GM12878 (cell line): ENCODE measurements around the gene TRIM71. TPM values are rescaled to one million over a fixed set of nuclear protein-coding genes. Genes with fewer than 3 reads are reported as not detected.

Experiments used
- ATAC-seq: fragments of 200-7000 bp; cut with Tn5 transposase; 3 replicates; pipeline ENCODE4 v1.9.1; 2020; ENCODE audit warnings: mild to moderate bottlenecking, moderate library complexity
- BruUV-seq: library from RNA; stranded (reverse); fragments of 400-500 nt; replicated peaks from 2 replicates; lab custom pipeline; 2021; lab: Mats Ljungman, UMichigan
- CTCF ChIA-PET: fragments of 300-600 bp; sonication (Branson Sonifier 250); formaldehyde crosslinking; extraction: SDS; loops from one replicate; lab custom pipeline; 2021; ENCODE audit warnings: inconsistent platforms; lab: Yijun Ruan, JAX
- POLR2A ChIA-PET: fragments of 350-600 bp; formaldehyde crosslinking; extraction: SDS; loops from one replicate; lab custom pipeline; 2021; ENCODE audit warnings: inconsistent platforms; lab: Charles Lee
- RAD21 ChIA-PET: fragments of 300-600 bp; sonication (Branson Sonifier 250); formaldehyde crosslinking; loops from one replicate; lab custom pipeline; 2023; ENCODE audit warnings: antibody characterized with exemption; ENCODE audit not compliant: unreplicated experiment; lab: Charles Lee
- SMC1A ChIA-PET: fragments of 300-600 bp; sonication (Branson Sonifier 250); formaldehyde crosslinking; loops from one replicate; lab custom pipeline; 2023; ENCODE audit not compliant: unreplicated experiment, uncharacterized antibody; lab: Charles Lee
- DNase-seq: peaks from one replicate; pipeline ENCODE4 v3.0.0-alpha.2; 2011; ENCODE audit warnings: low read depth, low spot score
- FAIRE-seq: peaks from 3 replicates; lab custom pipeline; 2011; peaks lifted over from hg19 to GRCh38; lab: Jason Lieb, UNC
- H2AFZ ChIP-seq: 2 replicates; pipeline ENCODE4 v1.6.0; 2011; ENCODE audit warnings: low read depth, low read length, control low read depth; ENCODE audit not compliant: control insufficient read depth
- H3K27ac ChIP-seq: 2 replicates; pipeline ENCODE4 v1.5.1; 2011; ENCODE audit warnings: control low read depth; ENCODE audit not compliant: control insufficient read depth, insufficient read depth
- H3K27me3 ChIP-seq, 2 experiments: replicated peaks in 1 of 2; 2 replicates each; pipeline versions ENCODE4 v1.6.0 to v1.6.1; 2011; ENCODE audit warnings: low read length in 1 of 2; ENCODE audit not compliant: control insufficient read depth in 2 of 2, insufficient read depth in 2 of 2
- H3K36me3 ChIP-seq, 2 experiments: 2 replicates each; pipeline ENCODE4 v1.5.1; 2011; ENCODE audit warnings: low read length in 1 of 2; ENCODE audit not compliant: control insufficient read depth in 2 of 2, insufficient read depth in 2 of 2
- H3K4me1 ChIP-seq: 2 replicates; pipeline ENCODE4 v1.6.1; 2011; ENCODE audit warnings: mild to moderate bottlenecking, low read length, moderate library complexity, mixed read lengths; ENCODE audit not compliant: control insufficient read depth, insufficient read depth
- H3K4me2 ChIP-seq: 2 replicates; pipeline ENCODE4 v1.6.0; 2011; ENCODE audit warnings: control low read depth; ENCODE audit not compliant: control insufficient read depth, insufficient read depth
- H3K4me3 ChIP-seq: fragments of 200-600 bp; sonication (generic); 2 replicates; pipeline ENCODE4 v1.5.1; 2016
- H3K79me2 ChIP-seq: 2 replicates; pipeline ENCODE4 v1.6.0; 2011; ENCODE audit warnings: low read length; ENCODE audit not compliant: control insufficient read depth, insufficient read depth
- H3K9ac ChIP-seq: 2 replicates; pipeline ENCODE4 v1.8.0; 2011; ENCODE audit warnings: low read length, control low read depth, mixed read lengths; ENCODE audit not compliant: control insufficient read depth, insufficient read depth
- H3K9me3 ChIP-seq: replicated peaks from 3 replicates; pipeline ENCODE4 v1.5.1; 2011; ENCODE audit warnings: mild to moderate bottlenecking, low read length; ENCODE audit not compliant: control insufficient read depth, insufficient read depth
- H4K20me1 ChIP-seq: 2 replicates; pipeline ENCODE4 v1.6.0; 2011; ENCODE audit not compliant: control insufficient read depth, insufficient read depth
- CBX5 ChIP-seq: sonication (generic); IDR thresholded peaks from 2 replicates; pipeline ENCODE4 v1.6.1; 2016; ENCODE audit warnings: low read depth, moderate library complexity, mild to moderate bottlenecking, inconsistent platforms
- DPF2 ChIP-seq: fragments of 450-650 bp; IDR thresholded peaks from 2 replicates; pipeline ENCODE4 v1.6.1; 2017; ENCODE audit warnings: mild to moderate bottlenecking
- EZH2 ChIP-seq: IDR thresholded peaks from 2 replicates; pipeline ENCODE4 v1.6.1; 2012; ENCODE audit warnings: low read depth, mild to moderate bottlenecking, control low read depth, inconsistent platforms, low read length, borderline replicate concordance; ENCODE audit not compliant: control insufficient read depth
- GATAD2B ChIP-seq: fragments of 450-650 bp; conservative IDR thresholded peaks from 2 replicates; pipeline ENCODE4 v1.6.1; 2017; ENCODE audit warnings: low read depth, mild to moderate bottlenecking, moderate library complexity
- HDAC6 ChIP-seq: fragments of 200-600 bp; sonication (generic); IDR thresholded peaks from one replicate; pipeline ENCODE4 v1.8.0; 2017; ENCODE audit warnings: antibody characterized with exemption; ENCODE audit not compliant: unreplicated experiment
- NFXL1 ChIP-seq: fragments of 450-650 bp; IDR thresholded peaks from 2 replicates; pipeline ENCODE4 v1.6.1; 2017; ENCODE audit warnings: antibody characterized with exemption, mild to moderate bottlenecking, borderline replicate concordance
- NR2F1 ChIP-seq: fragments of 450-650 bp; conservative IDR thresholded peaks from 2 replicates; pipeline ENCODE4 v1.6.1; 2017; ENCODE audit warnings: mild to moderate bottlenecking
- PAX8 ChIP-seq: fragments of 450-650 bp; IDR thresholded peaks from 2 replicates; pipeline ENCODE4 v1.6.1; 2017; ENCODE audit warnings: mild to moderate bottlenecking, moderate library complexity
- SREBF1 ChIP-seq: IDR thresholded peaks from 2 replicates; pipeline ENCODE4 v1.6.1; 2012; ENCODE audit warnings: mild to moderate bottlenecking, low read length
- ZBTB33 ChIP-seq: fragments of 450-650 bp; IDR thresholded peaks from 2 replicates; pipeline ENCODE4 v1.6.1; 2017; ENCODE audit warnings: mild to moderate bottlenecking
- ZNF274 ChIP-seq: IDR thresholded peaks from one replicate; pipeline ENCODE4 v1.8.0; 2011; ENCODE audit not compliant: insufficient read length, insufficient read depth
- ZNF622 ChIP-seq: fragments of 450-650 bp; IDR thresholded peaks from 2 replicates; pipeline ENCODE4 v1.6.1; 2017; ENCODE audit warnings: mild to moderate bottlenecking, inconsistent platforms
- ZZZ3 ChIP-seq: IDR thresholded peaks from 2 replicates; pipeline ENCODE4 v1.6.1; 2011; ENCODE audit warnings: low read depth; ENCODE audit not compliant: control insufficient read depth, insufficient read length
- WGBS: methylation state at CpG from one replicate; pipeline ENCODE4 v1.1.6; 2016; ENCODE audit warnings: low lambda C conversion rate; ENCODE audit not compliant: insufficient replicate concordance, insufficient coverage; ENCODE audit errors: missing lambda C conversion rate; 5-methylcytosine and 5-hydroxymethylcytosine counted together
- in situ Hi-C: fragments of 300-500 bp; cut with MboI; formaldehyde crosslinking; loops from 9 replicates; pipeline ENCODE4 v1.14.3; 2018; ENCODE audit warnings: mixed read lengths
- intact Hi-C: fragments of 100-400 bp; cut with micrococcal nuclease; formaldehyde crosslinking; loops from one replicate; pipeline ENCODE4 v1.14.2; 2022; ENCODE audit not compliant: unreplicated experiment
- polyA plus RNA-seq, 11 experiments: library from polyadenylated mRNA; depleted of rRNA in 4 of 11; unstranded in 6 of 11; stranded (reverse) in 5 of 11; fragments of >200 nt; fragmentation: Nextera tagmentation in 4 of 11; fragmentation: Illumina TruSeq in 1 of 11; extraction: Ambion mirVana in 4 of 11; extraction: Trizol in 1 of 11; gene quantifications; 1 replicate in 1 of 11; 2 replicates in 10 of 11; pipeline versions ENCODE4 v1.2.1 to v1.2.3, GENCODE V29; 2011 to 2016; ENCODE audit warnings: inconsistent platforms in 2 of 11, missing spikeins in 2 of 11, low read depth in 1 of 11
- total RNA-seq, 4 experiments: library from RNA; depleted of rRNA in 3 of 4; stranded (reverse); fragments of >200 nt in 3 of 4; fragmentation: Illumina TruSeq in 1 of 4; extraction: Trizol in 1 of 4; gene quantifications; 2 replicates each; pipeline versions ENCODE4 v1.2.1 to v1.2.3, GENCODE V29; 2013 to 2021
- TF ChIP-seq, protein P1 (sequence below): fragments of 450-650 bp; IDR thresholded peaks from 2 replicates; pipeline ENCODE4 v1.6.1; 2017; ENCODE audit warnings: borderline replicate concordance
- TF ChIP-seq, protein P2 (sequence below): IDR thresholded peaks from 2 replicates; pipeline ENCODE4 v1.6.1; 2011; ENCODE audit warnings: low read depth, mild to moderate bottlenecking, low read length, moderate library complexity, borderline replicate concordance; ENCODE audit errors: extremely low read depth
- TF ChIP-seq, protein P3 (sequence below): fragments of 450-650 bp; IDR thresholded peaks from 2 replicates; pipeline ENCODE4 v1.6.1; 2017; ENCODE audit warnings: antibody characterized with exemption, mild to moderate bottlenecking, moderate library complexity

Gene TRIM71
- total and polyA plus RNA-seq, 10 of the 15 experiments (the other 5 are each of a cell fraction or from before 2014, with no cell fraction given): 0.02 to 1.8 (median 0.16) TPM

GRCh38 chr3:32842987-32843386, 25.2 kb downstream of the TRIM71 start (continued):
- TF ChIP-seq, protein P1, sequence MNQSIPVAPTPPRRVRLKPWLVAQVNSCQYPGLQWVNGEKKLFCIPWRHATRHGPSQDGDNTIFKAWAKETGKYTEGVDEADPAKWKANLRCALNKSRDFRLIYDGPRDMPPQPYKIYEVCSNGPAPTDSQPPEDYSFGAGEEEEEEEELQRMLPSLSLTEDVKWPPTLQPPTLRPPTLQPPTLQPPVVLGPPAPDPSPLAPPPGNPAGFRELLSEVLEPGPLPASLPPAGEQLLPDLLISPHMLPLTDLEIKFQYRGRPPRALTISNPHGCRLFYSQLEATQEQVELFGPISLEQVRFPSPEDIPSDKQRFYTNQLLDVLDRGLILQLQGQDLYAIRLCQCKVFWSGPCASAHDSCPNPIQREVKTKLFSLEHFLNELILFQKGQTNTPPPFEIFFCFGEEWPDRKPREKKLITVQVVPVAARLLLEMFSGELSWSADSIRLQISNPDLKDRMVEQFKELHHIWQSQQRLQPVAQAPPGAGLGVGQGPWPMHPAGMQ: no peak
- TF ChIP-seq NR2F1: no peak
- TF ChIP-seq NFXL1: no peak
- TF ChIP-seq ZBTB33: no peak
- TF ChIP-seq ZNF274: no peak
- no peak for TF ChIP-seq HDAC6
- no peak for TF ChIP-seq DPF2

DNA sequence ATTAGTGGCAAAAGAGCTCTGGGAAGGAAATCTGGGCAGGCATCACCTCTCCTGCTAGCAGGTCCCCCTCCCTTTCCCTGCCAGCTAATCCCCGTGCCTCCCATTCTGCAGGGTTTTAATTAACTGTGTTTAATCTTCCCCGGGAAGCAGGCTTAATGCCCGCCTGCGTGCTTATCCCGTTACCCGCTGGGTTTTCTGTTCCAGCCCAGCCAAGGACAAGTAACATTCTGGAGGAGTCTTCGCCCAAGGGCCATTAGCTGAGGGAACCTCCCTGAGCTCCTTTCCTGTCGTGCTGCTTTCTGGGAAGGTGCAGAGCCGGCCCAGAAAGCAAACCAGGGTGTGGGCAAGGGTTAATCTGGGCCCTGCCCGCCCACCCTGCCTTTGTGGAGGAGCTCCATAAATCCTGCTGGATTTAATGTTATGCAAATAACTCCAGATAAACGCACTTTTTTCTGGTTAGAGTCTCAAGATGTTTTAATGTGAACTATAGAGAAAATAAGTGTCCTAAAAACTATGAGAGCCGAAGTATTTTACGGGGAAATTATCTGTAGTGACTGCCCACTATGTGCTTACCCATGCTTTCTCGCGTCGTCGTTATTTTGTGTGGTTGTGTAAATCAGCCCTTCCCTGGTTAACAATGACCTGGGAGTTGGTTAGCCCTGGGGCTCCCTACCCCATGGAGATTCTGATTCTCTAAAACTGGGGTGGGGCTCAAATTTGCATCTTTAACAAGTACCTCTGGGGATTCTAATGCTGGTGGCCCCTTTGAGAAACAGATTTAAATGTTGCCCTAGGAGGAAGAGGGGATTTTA, 25.9 kb downstream of the TRIM71 start:
- in situ Hi-C loops: no loop called here
- no peak for FAIRE-seq
- no peak for TF ChIP-seq EZH2
- TF ChIP-seq, protein P2, sequence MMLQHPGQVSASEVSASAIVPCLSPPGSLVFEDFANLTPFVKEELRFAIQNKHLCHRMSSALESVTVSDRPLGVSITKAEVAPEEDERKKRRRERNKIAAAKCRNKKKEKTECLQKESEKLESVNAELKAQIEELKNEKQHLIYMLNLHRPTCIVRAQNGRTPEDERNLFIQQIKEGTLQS: no peak
- no peak for TF ChIP-seq GATAD2B
- TF ChIP-seq ZZZ3: no peak
- no peak for TF ChIP-seq CBX5
- TF ChIP-seq, protein P3, sequence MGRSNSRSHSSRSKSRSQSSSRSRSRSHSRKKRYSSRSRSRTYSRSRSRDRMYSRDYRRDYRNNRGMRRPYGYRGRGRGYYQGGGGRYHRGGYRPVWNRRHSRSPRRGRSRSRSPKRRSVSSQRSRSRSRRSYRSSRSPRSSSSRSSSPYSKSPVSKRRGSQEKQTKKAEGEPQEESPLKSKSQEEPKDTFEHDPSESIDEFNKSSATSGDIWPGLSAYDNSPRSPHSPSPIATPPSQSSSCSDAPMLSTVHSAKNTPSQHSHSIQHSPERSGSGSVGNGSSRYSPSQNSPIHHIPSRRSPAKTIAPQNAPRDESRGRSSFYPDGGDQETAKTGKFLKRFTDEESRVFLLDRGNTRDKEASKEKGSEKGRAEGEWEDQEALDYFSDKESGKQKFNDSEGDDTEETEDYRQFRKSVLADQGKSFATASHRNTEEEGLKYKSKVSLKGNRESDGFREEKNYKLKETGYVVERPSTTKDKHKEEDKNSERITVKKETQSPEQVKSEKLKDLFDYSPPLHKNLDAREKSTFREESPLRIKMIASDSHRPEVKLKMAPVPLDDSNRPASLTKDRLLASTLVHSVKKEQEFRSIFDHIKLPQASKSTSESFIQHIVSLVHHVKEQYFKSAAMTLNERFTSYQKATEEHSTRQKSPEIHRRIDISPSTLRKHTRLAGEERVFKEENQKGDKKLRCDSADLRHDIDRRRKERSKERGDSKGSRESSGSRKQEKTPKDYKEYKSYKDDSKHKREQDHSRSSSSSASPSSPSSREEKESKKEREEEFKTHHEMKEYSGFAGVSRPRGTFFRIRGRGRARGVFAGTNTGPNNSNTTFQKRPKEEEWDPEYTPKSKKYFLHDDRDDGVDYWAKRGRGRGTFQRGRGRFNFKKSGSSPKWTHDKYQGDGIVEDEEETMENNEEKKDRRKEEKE: no peak
- no peak for TF ChIP-seq ZNF622
- no peak for TF ChIP-seq PAX8
- TF ChIP-seq SREBF1: no peak

More for the DNA sequence above, 25.9 kb downstream of the TRIM71 start:
- no peak overlapping the region for H3K4me2 ChIP-seq
- no peak overlapping the region for H3K9ac ChIP-seq
- H4K20me1 ChIP-seq: no peaks in the 10 kb centered on the region
- no peaks in the 10 kb centered on the region for H3K27me3 ChIP-seq
- intact Hi-C loops: no loop called here
- no TSS peak for BruUV-seq
- no peaks in the 10 kb centered on the region for H3K79me2 ChIP-seq
- ChIA-PET POLR2A (no interaction called here), RAD21 (interaction anchor here (1.8 kb wide), 1 partner anchor 46 kb away, joined by 4 read pairs; no protein-coding TSS in a partner anchor), CTCF (interaction anchor here (1.0 to 1.7 kb wide), 2 partner anchors 23 to 62 kb away, joined by 3 to 5 read pairs; no protein-coding TSS in a partner anchor), SMC1A (interaction anchor here (0.6 to 2.1 kb wide), 10 partner anchors 9 to 127 kb away, joined by 3 to 5 read pairs (median 3); no protein-coding TSS in a partner anchor)
- ATAC-seq (no peak), DNase-seq (no peak)
- H2AFZ ChIP-seq: no peak overlapping the region
- H3K9me3 ChIP-seq: 0 out of 3 replicates have a peak, but pooled peaks cover 2% of the 10 kb centered on the region
- WGBS: 80% methylated on average over 17 of the region's 17 CpGs
- no peaks in the 10 kb centered on the region for H3K36me3 ChIP-seq
- H3K4me3 ChIP-seq: no peak overlapping the region
- H3K4me1 ChIP-seq: peaks cover 9% of the 10 kb centered on the region; the same call in 1 of the 2 replicates
- H3K27ac ChIP-seq: no peak overlapping the region
